Measurements from ENCODE around the gene ST6GALNAC3. TPM values are rescaled to one million over a fixed set of nuclear protein-coding genes. Genes with fewer than 3 reads are reported as not detected.

The ST6GALNAC3 gene
- total RNA-seq, 1 experiment from 2014 or later = 2.2 TPM

DNA sequence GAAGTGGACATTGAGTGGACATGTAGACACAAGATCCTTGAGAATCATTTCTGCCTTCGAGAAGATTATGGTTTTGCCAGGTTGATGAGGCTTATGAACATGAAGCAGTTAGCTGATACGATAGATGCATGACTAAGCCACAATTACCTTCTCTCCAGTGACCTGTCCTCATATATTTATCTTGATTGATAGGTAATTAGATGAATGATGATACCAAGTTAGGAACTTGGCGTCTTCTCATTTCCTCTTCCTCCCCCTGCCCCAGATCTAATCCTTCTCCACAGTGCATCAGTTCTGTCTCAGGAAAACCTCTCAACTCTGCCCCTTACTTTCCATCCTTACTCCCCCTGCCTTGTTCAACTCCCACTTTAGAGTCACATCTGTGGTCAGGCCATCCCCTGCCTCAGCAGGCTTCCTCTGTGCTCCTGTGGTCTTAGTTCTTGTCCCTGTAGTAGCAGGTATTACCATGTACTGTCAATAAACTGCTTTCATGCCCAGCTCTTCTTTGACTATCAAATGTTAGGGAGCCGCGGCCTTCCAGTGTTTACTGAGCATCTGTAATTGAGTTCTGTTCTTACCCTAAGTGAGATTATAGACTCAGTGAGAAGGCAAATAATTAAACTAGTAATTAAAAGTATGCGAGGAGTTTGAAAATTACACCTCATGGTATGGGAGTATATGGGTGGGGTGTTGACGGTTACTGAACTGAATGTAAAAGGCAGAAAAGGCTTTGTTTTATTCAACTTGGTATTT, 5.1 kb downstream of the ST6GALNAC3 start:
- H4K20me1 ChIP-seq (ENCODE audit: insufficient read depth) = no peaks in the 10 kb centered on the region
- no peak for ATAC-seq
- H3K9me3 ChIP-seq (ENCODE audit: control insufficient read depth in 1 of 2, insufficient read depth in 1 of 2, low read depth in 1 of 2, low read length in 2 of 2) = no peaks in the 10 kb centered on the region
- ChIA-PET RAD21 (ENCODE audit: low non-redundant PET in 1 of 2, low total read pairs in 2 of 2, uncharacterized antibody in 2 of 2, unreplicated experiment in 2 of 2) (no interaction called here), POLR2A (no interaction called here), CTCF (no interaction called here)
- no peak overlapping the region for H3K27ac ChIP-seq (ENCODE audit: low read depth, low read length)
- no peaks in the 10 kb centered on the region for H3K79me2 ChIP-seq (ENCODE audit: insufficient read depth, low read length)
- no peak overlapping the region for H2AFZ ChIP-seq (ENCODE audit: low read depth, low read length, poor library complexity, severe bottlenecking)
- H3K4me3 ChIP-seq (replicated peaks in 1 of 2; ENCODE audit: low read depth in 1 of 2, low read length in 2 of 2) = no peak overlapping the region
- intact Hi-C loops (cut with micrococcal nuclease) = no loop called here
- no TSS peak for BruUV-seq (replicated peaks)
- no peak overlapping the region for H3K9ac ChIP-seq (ENCODE audit: low read length)
- no peaks in the 10 kb centered on the region for H3K9me2 ChIP-seq (ENCODE audit: insufficient read depth)
- H3K36me3 ChIP-seq (ENCODE audit: control insufficient read depth in 1 of 2, insufficient read depth in 2 of 2, low read length in 2 of 2) = no peaks in the 10 kb centered on the region
- no peak for DNase-seq (ENCODE audit: low read depth, low spot score)
- TF ChIP-seq EGR1 (IDR thresholded peaks at IDR 0.05; ENCODE audit: low read depth) = no peak
- TF ChIP-seq CEBPB (IDR thresholded peaks at IDR 0.05; ENCODE audit: low read depth) = no peak
- TF ChIP-seq ZFX (IDR thresholded peaks at IDR 0.05) = no peak
- TF ChIP-seq ZNF274 (IDR thresholded peaks at IDR 0.05; ENCODE audit: low read depth, low read length) = no peak
- no peak for TF ChIP-seq POLR2AphosphoS5 (IDR thresholded peaks at IDR 0.05; ENCODE audit: low read depth, low read length)
- TF ChIP-seq, protein P1, sequence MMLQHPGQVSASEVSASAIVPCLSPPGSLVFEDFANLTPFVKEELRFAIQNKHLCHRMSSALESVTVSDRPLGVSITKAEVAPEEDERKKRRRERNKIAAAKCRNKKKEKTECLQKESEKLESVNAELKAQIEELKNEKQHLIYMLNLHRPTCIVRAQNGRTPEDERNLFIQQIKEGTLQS (IDR thresholded peaks at IDR 0.05) = no peak
- TF ChIP-seq CBX3 (IDR thresholded peaks at IDR 0.05; ENCODE audit: low read depth) = no peak
- no peak for TF ChIP-seq EZH2phosphoT487 (IDR thresholded peaks at IDR 0.05; ENCODE audit: borderline replicate concordance)
- no peak for TF ChIP-seq EZH2 (IDR thresholded peaks at IDR 0.05)
- TF ChIP-seq RAD21 (IDR thresholded peaks at IDR 0.05; ENCODE audit: low read depth) = no peak
- no peak for TF ChIP-seq SP1 (IDR thresholded peaks at IDR 0.05; ENCODE audit: low read depth)
- no peak for TF ChIP-seq FOSL1 (IDR thresholded peaks at IDR 0.05; ENCODE audit: low read depth)
- no peak for TF ChIP-seq POLR2A (IDR thresholded peaks at IDR 0.05; ENCODE audit: borderline replicate concordance, extremely low read depth, insufficient read depth, insufficient read length)
- TF ChIP-seq, protein P2, sequence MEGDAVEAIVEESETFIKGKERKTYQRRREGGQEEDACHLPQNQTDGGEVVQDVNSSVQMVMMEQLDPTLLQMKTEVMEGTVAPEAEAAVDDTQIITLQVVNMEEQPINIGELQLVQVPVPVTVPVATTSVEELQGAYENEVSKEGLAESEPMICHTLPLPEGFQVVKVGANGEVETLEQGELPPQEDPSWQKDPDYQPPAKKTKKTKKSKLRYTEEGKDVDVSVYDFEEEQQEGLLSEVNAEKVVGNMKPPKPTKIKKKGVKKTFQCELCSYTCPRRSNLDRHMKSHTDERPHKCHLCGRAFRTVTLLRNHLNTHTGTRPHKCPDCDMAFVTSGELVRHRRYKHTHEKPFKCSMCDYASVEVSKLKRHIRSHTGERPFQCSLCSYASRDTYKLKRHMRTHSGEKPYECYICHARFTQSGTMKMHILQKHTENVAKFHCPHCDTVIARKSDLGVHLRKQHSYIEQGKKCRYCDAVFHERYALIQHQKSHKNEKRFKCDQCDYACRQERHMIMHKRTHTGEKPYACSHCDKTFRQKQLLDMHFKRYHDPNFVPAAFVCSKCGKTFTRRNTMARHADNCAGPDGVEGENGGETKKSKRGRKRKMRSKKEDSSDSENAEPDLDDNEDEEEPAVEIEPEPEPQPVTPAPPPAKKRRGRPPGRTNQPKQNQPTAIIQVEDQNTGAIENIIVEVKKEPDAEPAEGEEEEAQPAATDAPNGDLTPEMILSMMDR (IDR thresholded peaks at IDR 0.05 in 2 of 3, conservative IDR thresholded peaks at IDR 0.05 in 1 of 3; ENCODE audit: borderline replicate concordance in 1 of 3, insufficient read depth in 1 of 3, low read depth in 2 of 3, low read length in 2 of 3) = no peak
- TF ChIP-seq, protein P3, sequence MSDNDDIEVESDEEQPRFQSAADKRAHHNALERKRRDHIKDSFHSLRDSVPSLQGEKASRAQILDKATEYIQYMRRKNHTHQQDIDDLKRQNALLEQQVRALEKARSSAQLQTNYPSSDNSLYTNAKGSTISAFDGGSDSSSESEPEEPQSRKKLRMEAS (IDR thresholded peaks at IDR 0.05) = no peak
- no peak for TF ChIP-seq TCF7L2 (IDR thresholded peaks at IDR 0.05; ENCODE audit: borderline replicate concordance, extremely low read depth, insufficient read depth, insufficient read length)
- TF ChIP-seq SIN3A (IDR thresholded peaks at IDR 0.05; ENCODE audit: low read depth) = no peak
- peaks cover 0 to 10% of the 10 kb centered on the region in 2 experiments; a peak in 1 of 4 replicates for H3K4me1 ChIP-seq (ENCODE audit: control insufficient read depth in 1 of 2, insufficient read depth in 2 of 2, low read length in 2 of 2)
- no peak overlapping the region for H3K4me2 ChIP-seq (ENCODE audit: low read length)
- no peaks in the 10 kb centered on the region for H3K27me3 ChIP-seq (ENCODE audit: insufficient read depth, low read length)

Measured in HCT116 (cell line).